ENCODE data around the gene BCAR3. TPM values are rescaled to one million over a fixed set of nuclear protein-coding genes. Genes with fewer than 3 reads are reported as not detected.
A peak's percentile ranks its signal among the peaks of the same experiment; 100 is the strongest.

Gene BCAR3
- total RNA-seq, 4 donors from 2014 or later, result 29.6 to 46.7 (median 37.0) TPM

DNA sequence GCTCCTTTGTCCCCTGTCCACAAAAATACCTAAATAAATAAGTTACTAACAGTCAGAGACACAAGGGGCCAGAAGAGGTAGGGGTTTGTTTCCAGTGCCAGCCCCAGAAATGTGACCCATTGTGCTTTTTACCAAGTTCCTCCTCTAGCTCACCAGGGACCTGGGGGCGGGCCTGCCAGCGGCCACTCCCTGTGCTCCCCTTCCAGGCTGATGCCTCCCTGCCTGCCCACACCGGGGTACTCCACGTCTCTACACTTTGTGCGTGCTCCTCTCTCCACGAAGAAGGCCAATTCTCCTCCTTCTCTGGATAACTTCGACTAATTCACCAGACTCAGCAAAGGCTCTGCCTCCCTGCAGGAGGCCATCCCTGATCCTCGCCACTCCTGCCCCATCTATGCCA, 72.1 kb downstream of the BCAR3 start:
- H3K27ac ChIP-seq, result no peak overlapping the region
- TF ChIP-seq, protein P1, sequence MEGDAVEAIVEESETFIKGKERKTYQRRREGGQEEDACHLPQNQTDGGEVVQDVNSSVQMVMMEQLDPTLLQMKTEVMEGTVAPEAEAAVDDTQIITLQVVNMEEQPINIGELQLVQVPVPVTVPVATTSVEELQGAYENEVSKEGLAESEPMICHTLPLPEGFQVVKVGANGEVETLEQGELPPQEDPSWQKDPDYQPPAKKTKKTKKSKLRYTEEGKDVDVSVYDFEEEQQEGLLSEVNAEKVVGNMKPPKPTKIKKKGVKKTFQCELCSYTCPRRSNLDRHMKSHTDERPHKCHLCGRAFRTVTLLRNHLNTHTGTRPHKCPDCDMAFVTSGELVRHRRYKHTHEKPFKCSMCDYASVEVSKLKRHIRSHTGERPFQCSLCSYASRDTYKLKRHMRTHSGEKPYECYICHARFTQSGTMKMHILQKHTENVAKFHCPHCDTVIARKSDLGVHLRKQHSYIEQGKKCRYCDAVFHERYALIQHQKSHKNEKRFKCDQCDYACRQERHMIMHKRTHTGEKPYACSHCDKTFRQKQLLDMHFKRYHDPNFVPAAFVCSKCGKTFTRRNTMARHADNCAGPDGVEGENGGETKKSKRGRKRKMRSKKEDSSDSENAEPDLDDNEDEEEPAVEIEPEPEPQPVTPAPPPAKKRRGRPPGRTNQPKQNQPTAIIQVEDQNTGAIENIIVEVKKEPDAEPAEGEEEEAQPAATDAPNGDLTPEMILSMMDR (IDR thresholded peaks at IDR 0.05), result no peak
- no peak for TF ChIP-seq POLR2A (IDR thresholded peaks at IDR 0.05)
- 88 to 91% methylated on average over 8 of the region's 8 CpGs for WGBS, 2 donors
- DNase-seq, result no peak
- intact Hi-C loops (cut with DNase I), result no loop called here
- peaks cover 21 to 37% of the 10 kb centered on the region in 2 donors for H3K4me1 ChIP-seq
- no peaks in the 10 kb centered on the region for H3K36me3 ChIP-seq
- H3K27me3 ChIP-seq, result no peaks in the 10 kb centered on the region
- H3K4me3 ChIP-seq (replicated peaks in 1 of 3), result no peak overlapping the region
- H3K9me3 ChIP-seq, result no peaks in the 10 kb centered on the region

DNA sequence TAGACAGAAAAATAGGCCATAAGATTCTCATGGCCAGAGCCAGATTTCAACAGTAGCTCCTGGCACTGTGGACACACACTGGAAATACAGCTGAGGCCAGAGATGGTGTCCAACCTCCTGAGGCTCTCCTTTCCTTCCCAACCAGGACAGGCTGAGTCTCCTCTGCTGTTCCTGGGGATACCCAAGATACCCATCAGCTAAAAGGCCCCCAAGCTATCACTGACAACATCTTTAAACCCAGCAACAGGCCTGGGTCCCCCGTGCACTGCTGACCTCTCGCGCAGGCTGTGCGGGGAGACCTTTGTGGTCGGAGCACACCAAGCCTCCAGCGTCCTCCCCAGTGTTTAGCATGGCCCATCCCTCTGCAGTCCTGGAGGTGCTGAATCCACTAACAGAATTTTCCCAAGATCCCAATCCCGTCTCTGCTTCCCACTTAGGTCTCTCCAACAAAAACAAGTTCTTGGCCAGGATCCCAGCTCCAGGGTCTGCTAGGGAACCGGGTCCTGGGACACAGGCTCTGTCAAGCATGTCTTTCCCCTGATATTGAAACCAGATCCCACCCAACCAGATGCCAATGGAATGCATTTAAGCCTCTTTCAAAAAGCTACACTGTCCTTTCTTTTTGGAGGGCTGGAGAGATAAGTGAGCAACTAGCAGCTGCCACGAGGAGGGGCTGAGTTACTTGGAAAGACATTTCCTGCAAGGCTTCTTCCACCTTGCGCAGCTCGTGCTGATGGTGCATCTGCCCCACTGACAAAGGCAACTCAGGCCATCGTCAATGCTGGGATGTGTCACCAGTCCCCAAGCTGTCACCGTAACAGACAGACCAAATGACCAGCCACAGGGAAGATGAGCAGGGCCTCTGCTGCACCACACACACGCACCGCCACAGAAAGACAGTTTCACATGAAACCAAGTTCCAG, 73.2 kb downstream of the BCAR3 start:
- Histone ChIP-seq H3K27me3 (no peaks in the 10 kb centered on the region), H3K36me3 (no peaks in the 10 kb centered on the region), H3K4me1 (peaks cover 16 to 28% of the 10 kb centered on the region in 2 donors), H3K9me3 (no peaks in the 10 kb centered on the region), H3K27ac (peak overlapping the region in 2 of 3 donors; percentile 8 to 19), H3K4me3 (replicated peaks in 1 of 3) (no peak overlapping the region)
- no peak for DNase-seq
- TF ChIP-seq, protein P1 (IDR thresholded peaks at IDR 0.05), result no peak
- TF ChIP-seq POLR2A (IDR thresholded peaks at IDR 0.05), result no peak
- intact Hi-C loops (cut with DNase I), result no loop called here
- WGBS, 2 donors, result 67 to 71% methylated on average over 15 of the region's 15 CpGs

DNA sequence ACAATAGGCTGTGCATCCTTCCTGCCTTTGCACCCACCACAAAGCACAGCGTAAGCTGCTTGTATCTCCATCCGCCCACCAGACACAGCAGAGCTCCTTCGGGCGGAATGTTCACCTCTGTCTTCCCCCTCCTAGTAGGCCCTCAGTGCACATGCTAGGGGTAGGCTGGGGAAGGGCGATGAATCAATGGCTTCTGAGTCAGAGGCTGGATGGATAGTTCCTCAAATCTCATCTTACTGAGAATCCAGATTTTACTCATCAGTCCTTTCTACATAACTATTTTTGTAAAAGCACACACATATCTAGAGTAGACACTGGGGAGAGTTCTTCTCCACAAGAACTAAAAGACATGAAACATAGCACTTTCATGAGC, 73.8 kb downstream of the BCAR3 start:
- Histone ChIP-seq H3K4me1 (peaks cover 16 to 28% of the 10 kb centered on the region in 2 donors), H3K4me3 (replicated peaks in 1 of 3) (no peak overlapping the region), H3K36me3 (no peaks in the 10 kb centered on the region), H3K27me3 (no peaks in the 10 kb centered on the region), H3K9me3 (no peaks in the 10 kb centered on the region), H3K27ac (peak overlapping the region in 1 of 3 donors; percentile 8)
- TF ChIP-seq POLR2A (IDR thresholded peaks at IDR 0.05), result no peak
- TF ChIP-seq, protein P1 (IDR thresholded peaks at IDR 0.05), result no peak
- 82 to 86% methylated on average over 5 of the region's 5 CpGs for WGBS, 2 donors
- intact Hi-C loops (cut with DNase I), result no loop called here
- no peak for DNase-seq

DNA sequence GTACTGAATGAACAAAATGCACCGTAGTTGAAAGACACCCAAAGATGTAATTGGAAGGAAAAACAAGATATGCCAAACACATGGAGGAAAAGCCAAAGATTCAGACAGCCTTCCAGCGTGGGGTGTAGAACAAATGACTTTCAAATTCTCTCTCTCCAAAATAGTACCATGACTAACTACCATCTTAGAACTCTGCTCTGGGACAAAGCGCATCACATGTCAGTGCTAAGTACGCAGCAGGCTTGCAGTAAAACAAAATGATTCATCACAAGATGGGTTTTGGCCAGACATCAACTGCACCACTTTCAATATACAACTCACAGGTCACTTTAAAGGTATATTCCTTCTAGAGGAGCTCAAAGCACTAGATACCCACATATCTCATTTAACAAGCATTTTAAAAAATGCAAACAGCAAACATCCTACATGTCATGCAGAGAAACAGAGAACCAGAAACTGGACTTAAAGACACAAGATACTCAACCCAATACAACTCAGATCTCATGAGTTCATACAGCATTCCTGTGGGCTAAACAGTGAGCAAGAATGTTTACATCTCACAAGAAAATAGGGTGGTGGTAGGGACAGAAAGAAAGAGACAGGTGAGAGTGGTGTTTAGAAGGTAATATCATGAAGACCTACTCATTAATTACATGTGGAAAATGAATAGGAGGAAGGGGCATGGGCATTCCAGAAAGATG, 75.7 kb downstream of the BCAR3 start:
- TF ChIP-seq, protein P1 (IDR thresholded peaks at IDR 0.05), result no peak
- intact Hi-C loops (cut with DNase I), result no loop called here
- no peak overlapping the region for H3K4me3 ChIP-seq (replicated peaks in 1 of 3)
- H3K36me3 ChIP-seq, result no peaks in the 10 kb centered on the region
- H3K27ac ChIP-seq, result no peak overlapping the region
- no peaks in the 10 kb centered on the region for H3K9me3 ChIP-seq
- peaks cover 16 to 28% of the 10 kb centered on the region in 2 donors for H3K4me1 ChIP-seq
- 89 to 90% methylated on average over 4 of the region's 4 CpGs for WGBS, 2 donors
- no peak for DNase-seq
- H3K27me3 ChIP-seq, result no peaks in the 10 kb centered on the region
